Esophagus mucosa (tissue), 1 donor: ENCODE results near the gene GLIPR1. TPM values are rescaled to one million over a fixed set of nuclear protein-coding genes. Genes with fewer than 3 reads are reported as not detected.
"Not testable (repeated sequence)": the region's sequence is repeated elsewhere in the genome, so short reads cannot be mapped to it uniquely, and the experiment has no call there.

Source experiments
- ATAC-seq: fragments of 200-7000 bp; cut with Tn5 transposase; one replicate; pipeline ENCODE4 v1.9.1; 2020
- total RNA-seq: library from RNA; stranded (reverse); gene quantifications from one replicate; pipeline ENCODE4 v1.2.4, GENCODE V29; 2023
- donor health status: DM: yes; HTN: yes; CAD: no.

Gene GLIPR1
- total RNA-seq, 1 donor from 2014 or later, result 4.1 TPM

GRCh38 chr12:75476071-75476470 lies 4.5 kb upstream of the GLIPR1 start:
- ATAC-seq, result no peak

GRCh38 chr12:75477137-75477536 lies 3.4 kb upstream of the GLIPR1 start:
- ATAC-seq, result no peak

DNA sequence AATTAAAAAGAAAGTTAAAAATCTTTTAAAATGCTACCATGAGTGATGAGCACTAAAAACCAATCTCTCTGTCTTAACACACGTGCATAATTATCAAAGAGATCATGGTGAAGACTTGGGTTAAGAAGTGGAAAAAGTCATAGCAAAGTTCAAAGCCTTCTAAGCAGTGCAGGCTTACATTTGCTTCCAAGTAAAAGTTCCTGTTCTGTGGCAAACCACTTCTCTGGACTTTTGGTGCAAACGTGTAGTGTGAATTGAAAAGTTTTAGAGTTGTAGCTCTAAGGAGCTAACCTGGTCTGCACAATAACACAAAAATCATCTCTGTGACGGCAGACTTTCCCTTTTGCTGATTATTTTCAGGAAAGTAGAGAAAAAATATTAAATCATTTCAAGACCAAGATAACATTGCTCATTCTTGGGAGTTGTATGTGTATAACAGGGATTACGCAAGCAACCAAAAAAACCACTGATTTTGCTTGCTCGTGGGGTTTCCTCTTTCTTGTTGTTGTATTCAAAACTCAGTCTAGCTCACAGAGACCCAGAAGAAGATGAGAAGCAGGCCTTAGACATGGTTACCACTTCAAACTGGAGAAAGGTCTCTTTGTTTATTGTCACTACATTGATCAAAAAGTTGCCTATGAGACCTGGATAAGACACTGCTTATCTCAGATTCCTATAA lies 2.3 kb upstream of the GLIPR1 start:
- no peak for ATAC-seq

DNA sequence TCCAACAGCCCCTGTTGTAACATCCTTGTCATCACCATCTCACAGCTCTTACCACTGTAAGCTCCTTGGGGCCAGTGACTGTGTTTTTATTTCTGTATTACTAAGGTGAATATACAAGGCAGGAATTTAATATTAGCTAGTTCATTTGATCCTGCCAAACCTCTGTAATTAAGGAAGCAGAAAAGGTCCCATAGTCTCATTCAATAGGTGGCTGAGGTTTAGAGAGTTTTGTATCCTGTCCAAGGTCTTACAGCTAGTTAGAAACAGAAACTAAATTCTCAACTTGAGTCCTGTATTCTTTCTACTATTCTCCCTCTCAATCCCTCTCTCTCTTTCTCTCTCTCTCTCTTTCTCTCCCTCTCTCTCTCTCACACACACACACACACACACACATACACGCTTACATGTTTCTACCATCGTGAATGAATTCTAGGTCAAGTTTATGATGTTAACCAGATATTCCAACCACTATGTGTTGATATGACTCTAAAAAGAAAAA lies 543 bp upstream of the GLIPR1 start:
- peak; percentile 24 for ATAC-seq

- no peak for ATAC-seq
Measured at GRCh38 chr12:75481013-75481705, 604 bp downstream of the GLIPR1 start.

DNA sequence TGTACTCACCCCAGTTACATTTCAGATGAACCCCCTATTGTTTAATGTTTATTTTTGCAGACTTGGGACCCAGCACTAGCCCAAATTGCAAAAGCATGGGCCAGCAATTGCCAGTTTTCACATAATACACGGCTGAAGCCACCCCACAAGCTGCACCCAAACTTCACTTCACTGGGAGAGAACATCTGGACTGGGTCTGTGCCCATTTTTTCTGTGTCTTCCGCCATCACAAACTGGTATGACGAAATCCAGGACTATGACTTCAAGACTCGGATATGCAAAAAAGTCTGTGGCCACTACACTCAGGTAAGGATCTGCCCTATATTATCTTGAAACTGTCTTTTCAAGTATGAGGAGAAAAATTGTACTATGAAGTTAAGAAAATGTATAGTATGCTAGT lies 1.2 kb downstream of the GLIPR1 start:
- ATAC-seq, result no peak

GRCh38 chr12:75482646-75483045 lies 2.1 kb downstream of the GLIPR1 start:
- ATAC-seq, result no peak

DNA sequence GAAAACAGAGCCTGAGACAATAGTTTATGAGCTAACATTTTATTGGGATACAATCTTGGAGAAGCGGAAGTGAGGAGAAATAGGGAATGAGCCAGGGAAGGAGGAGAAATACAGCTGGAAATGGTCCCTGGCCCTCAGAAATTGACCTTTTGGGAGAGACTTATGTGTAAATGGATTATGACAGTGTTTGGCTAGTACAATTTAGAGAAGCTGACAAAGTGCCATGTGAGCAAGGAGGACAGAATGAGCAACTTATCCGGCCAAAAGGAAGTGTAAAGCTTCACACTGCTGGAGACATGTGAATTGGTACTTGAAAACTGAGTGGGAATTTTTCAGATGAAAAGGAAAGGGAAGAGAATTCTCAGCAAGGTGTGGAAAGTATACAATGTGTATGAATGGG lies 2.9 kb downstream of the GLIPR1 start:
- ATAC-seq, result no peak

DNA sequence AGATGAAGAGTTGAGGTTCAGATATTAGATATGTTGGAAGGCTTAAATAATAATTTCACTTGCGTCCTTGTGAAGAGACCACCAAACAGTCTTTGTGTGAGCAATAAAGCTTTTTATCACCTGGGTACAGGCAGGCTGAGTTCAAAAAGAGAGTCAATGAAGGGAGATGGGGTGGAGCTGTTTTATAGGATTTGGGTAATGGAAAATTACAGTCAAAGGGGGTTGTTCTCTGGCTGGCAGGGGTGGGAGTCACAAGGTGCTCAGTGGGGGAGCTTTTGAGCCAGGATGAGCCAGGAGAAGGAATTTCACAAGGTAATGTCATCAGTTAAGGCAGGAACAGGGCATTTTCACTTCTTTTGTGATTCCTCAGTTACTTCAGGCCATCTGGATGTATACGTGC lies 3.9 kb downstream of the GLIPR1 start:
- ATAC-seq, result not testable (repeated sequence)

DNA sequence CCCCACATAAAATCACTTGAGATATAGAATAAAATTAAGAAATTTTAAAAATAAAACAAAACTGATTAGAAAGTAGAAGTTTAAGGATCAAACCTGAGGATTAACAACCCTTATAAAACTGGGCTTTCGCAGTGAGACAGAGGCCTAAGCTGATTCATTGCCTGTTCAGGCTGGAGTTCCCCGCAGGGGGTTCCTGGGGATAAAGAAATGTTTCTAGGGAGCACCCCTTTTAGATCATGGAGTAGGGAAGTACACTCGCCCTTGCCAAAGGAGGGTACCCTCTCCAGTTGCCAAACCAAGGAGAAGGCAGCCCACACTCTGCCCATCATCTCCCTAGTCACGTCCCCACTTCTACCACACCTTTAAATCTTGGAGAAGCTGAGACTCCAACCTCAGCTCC lies 6.8 kb downstream of the GLIPR1 start:
- no peak for ATAC-seq

- ATAC-seq, result peak; percentile 48
Measured at GRCh38 chr12:75488553-75488952, 8.0 kb downstream of the GLIPR1 start.

DNA sequence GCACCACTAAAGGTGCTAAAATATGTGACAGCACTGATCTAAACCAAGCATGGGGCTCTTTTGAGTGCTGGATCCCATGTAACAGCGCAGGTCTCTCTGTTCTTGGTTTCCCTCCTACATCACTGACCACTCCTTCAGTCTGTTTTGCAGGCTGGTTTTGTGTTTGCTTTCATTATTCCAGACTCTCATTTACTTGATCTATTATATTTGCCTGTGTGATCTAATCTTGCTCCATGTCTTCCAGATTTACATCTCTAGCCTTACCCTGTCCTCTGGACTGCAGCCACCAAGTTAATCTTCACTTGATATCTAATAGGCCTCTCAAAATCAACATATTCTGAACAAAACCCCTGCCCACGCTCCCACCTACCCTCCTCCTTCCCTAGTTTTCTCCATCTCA lies 8.6 kb downstream of the GLIPR1 start:
- ATAC-seq, result no peak

- ATAC-seq, result peak; percentile 75
Measured at GRCh38 chr12:75489613-75490210, 9.2 kb downstream of the GLIPR1 start.

- no peak for ATAC-seq
Measured at GRCh38 chr12:75491169-75491568, 10.6 kb downstream of the GLIPR1 start.

DNA sequence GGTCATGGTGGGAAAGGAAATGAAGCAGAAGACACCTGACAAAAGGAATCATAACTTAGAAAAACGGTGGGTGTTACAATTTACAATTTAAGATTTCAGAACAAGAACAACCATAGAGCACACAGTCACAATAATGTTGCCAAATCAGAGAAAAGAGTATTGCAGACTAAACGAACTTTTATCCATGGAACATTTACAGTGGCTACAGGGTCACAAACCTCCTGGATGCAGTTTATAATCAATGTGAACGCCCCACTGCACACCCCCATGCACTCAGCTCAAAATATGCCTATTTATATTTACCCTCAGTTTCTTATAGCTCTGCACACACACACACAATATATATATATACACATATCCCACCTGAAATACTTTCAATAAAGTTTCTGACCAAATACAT lies 22.9 kb downstream of the GLIPR1 start:
- no peak for ATAC-seq

GRCh38 chr12:75503866-75504265 lies 23.3 kb downstream of the GLIPR1 start:
- no peak for ATAC-seq

- no peak for ATAC-seq
Measured at GRCh38 chr12:75505706-75506312, 25.3 kb downstream of the GLIPR1 start.

DNA sequence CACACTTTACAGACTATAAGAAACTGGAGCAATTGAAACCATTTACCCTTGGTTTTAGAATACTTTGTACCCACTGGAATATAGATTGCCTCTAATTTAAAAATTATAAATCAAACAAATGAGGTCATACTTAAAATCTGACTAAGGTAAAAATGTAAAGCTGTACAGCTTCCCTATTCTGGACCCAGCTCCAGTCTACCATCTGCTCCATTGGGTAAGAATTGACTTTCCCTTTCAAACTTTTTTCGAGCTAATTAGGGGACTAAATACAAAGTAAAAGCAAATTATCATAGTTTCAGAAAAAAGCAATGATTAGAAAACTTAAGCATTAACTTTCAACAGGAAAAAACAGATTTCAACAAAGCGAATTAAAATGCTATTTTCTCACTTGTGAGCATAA lies 26.5 kb downstream of the GLIPR1 start:
- ATAC-seq, result no peak

- ATAC-seq, result no peak
Measured at GRCh38 chr12:75508159-75508558, 27.6 kb downstream of the GLIPR1 start.

DNA sequence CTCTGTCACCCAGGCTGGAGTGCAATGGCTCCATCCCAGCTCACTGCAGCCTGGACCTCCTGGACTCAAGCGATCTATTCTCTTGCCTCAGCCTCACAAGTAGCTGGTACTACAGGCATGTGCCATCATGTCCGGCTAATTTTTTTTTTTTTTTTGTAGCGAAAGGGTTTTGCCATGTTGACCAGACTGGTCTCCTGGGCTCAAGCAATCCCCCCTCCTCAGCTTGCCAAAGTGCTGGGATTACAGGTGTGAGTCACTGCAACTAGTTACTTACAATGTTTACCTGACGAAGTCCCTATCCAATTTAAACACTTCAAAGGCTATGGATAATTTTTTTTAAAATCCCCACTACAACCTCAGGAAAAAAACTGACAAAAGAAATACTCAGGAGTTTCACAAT lies 29.1 kb downstream of the GLIPR1 start:
- ATAC-seq, result no peak

DNA sequence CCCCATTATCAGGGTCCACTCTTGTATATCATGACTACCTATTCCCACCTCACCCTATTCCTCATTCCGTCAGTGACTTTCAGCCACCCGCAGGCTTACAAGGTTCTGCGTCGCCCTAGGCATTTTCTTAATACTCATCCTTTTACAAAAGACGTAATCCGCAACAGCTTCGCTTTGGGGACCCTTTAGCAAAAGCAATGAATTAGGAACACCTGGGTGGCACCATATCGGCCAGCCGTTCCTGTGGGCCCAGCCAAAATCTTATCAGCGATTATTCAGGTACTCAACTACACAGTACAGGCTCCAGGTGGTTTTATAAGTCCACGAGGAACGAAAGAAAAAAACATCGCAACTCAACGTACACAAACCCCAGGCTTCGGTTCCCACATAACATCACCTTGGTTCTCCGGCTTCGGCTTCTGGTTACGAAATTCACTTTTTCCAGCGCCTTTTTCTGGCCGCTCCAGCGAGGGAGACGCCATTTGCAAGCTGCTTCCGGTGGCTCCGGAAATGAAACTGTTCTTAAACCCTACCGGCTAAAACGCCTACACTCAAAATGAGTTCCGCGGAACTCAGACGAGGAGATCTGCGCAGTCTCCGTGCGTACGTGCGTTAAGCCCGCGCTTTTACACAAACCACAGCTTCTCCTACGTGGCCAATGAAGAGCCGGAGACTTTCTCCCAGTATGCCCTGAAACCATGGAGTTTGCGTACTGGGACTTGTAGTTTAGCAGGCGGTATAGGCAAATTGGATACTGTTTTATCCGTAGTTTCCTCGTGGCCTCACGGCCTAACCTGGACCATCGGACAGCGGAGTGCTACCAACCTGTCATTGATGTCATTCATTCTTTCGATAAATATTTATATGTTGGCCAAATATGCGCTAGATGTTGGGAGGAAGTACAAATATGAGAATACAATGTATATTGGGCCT lies 30.8 kb downstream of the GLIPR1 start, which contains the start of gene KRR1:
KRR1 (minus strand) TSS at position 494 of the 933 bp plus-strand sequence; CDS start at position 482, 12 bp downstream.
- peak; percentile 99 for ATAC-seq

DNA sequence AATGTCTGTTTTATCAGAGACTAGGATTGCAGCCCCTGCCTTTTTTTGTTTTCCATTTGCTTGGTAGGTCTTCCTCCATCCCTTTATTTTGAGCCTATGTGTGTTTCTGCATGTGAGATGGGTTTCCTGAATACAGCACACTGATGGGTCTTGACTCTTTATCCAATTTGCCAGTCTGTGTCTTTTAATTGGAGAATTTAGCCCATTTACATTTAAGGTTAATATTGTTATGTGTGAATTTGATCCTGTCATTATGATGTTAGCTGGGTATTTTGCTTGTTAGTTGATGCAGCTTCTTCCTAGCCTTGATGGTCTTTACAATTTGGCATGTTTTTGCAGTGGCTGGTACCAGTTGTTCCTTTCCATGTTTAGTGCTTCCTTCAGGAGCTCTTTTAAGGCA lies 40.7 kb downstream of the GLIPR1 start:
- not testable (repeated sequence) for ATAC-seq
